Measurements from ENCODE around the gene SECTM1. TPM values are rescaled to one million over a fixed set of nuclear protein-coding genes. Genes with fewer than 3 reads are reported as not detected.

The SECTM1 gene
- polyA plus RNA-seq, 2 of the 4 experiments (the other 2 are of a cell fraction) = 0.22 to 2.0 TPM

GRCh38 chr17:82371333-82372248 is 38.0 kb upstream of the SECTM1 start, which contains the start of gene UTS2R:
TSS of gene UTS2R (plus strand) at chr17:82371765. CDS start at chr17:82374325, 2,560 bp downstream.
- ATAC-seq (no peak), DNase-seq (ENCODE audit: low read depth in 1 of 2, low spot score in 1 of 2) (no peak), FAIRE-seq (no peak)
- H3K4me1 ChIP-seq = peaks cover 8% of the 10 kb centered on the region; the same call in 1 of the 3 replicates
- H3K4me2 ChIP-seq = peak within 1 kb of the TSS; percentile 60
- 36% methylated on average over 47 of the region's 109 CpGs for WGBS (ENCODE audit: missing lambda C conversion rate)
- no peak for TF ChIP-seq RAD21 (conservative IDR thresholded peaks at IDR 0.05 in 1 of 2, IDR thresholded peaks at IDR 0.05 in 1 of 2)
- TF ChIP-seq ZC3H11A (IDR thresholded peaks at IDR 0.05) = no peak
- TF ChIP-seq, protein P1, sequence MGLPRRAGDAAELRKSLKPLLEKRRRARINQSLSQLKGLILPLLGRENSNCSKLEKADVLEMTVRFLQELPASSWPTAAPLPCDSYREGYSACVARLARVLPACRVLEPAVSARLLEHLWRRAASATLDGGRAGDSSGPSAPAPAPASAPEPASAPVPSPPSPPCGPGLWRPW (IDR thresholded peaks at IDR 0.05) = no peak
- TF ChIP-seq HEYL (CRISPR knock-in tag; IDR thresholded peaks at IDR 0.05) = no peak
- no peak for TF ChIP-seq JUN (IDR thresholded peaks at IDR 0.05)
- no peak for TF ChIP-seq USF2 (IDR thresholded peaks at IDR 0.05)
- TF ChIP-seq TFCP2L1 (CRISPR knock-in tag; IDR thresholded peaks at IDR 0.05) = no peak
- no peak for TF ChIP-seq POLR2AphosphoS2 (conservative IDR thresholded peaks at IDR 0.05; ENCODE audit: low read length)
- TF ChIP-seq, protein P2, sequence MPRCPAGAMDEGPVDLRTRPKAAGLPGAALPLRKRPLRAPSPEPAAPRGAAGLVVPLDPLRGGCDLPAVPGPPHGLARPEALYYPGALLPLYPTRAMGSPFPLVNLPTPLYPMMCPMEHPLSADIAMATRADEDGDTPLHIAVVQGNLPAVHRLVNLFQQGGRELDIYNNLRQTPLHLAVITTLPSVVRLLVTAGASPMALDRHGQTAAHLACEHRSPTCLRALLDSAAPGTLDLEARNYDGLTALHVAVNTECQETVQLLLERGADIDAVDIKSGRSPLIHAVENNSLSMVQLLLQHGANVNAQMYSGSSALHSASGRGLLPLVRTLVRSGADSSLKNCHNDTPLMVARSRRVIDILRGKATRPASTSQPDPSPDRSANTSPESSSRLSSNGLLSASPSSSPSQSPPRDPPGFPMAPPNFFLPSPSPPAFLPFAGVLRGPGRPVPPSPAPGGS (IDR thresholded peaks at IDR 0.05) = no peak
- H3K4me3 ChIP-seq = peak within 1 kb of the TSS; percentile 13; the same call in 2 of the 3 replicates
- no peaks in the 10 kb centered on the region for H3K9me3 ChIP-seq
- POLR2A ChIA-PET = no interaction called here
- no peak within 1 kb of the TSS for H3K27ac ChIP-seq
- CTCF ChIA-PET = interaction anchor here (1.0 to 5.4 kb wide), 4 partner anchors 10 to 42 kb away, joined by 3 to 45 read pairs (median 8); no protein-coding TSS in a partner anchor

- H3K27ac ChIP-seq = no peak overlapping the region
- H3K9me3 ChIP-seq = no peaks in the 10 kb centered on the region
- peak overlapping the region; percentile 60 for H3K4me2 ChIP-seq
- ChIA-PET CTCF (interaction anchor here (0.7 to 5.4 kb wide), 7 partner anchors 9 to 184 kb away, joined by 3 to 45 read pairs (median 5); no protein-coding TSS in a partner anchor), POLR2A (no interaction called here)
- peak overlapping the region; percentile 13; the same call in 1 of the 3 replicates for H3K4me3 ChIP-seq
- TF ChIP-seq E2F6 (IDR thresholded peaks at IDR 0.05; ENCODE audit: borderline replicate concordance, low read depth) (peak; percentile 89), GATA3 (IDR thresholded peaks at IDR 0.05; ENCODE audit: borderline replicate concordance) (no peak), FOXS1 (CRISPR knock-in tag; IDR thresholded peaks at IDR 0.05) (no peak)
- TF ChIP-seq, protein P3, sequence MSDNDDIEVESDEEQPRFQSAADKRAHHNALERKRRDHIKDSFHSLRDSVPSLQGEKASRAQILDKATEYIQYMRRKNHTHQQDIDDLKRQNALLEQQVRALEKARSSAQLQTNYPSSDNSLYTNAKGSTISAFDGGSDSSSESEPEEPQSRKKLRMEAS (IDR thresholded peaks at IDR 0.05) = peak; percentile 74
- ATAC-seq = no peak; a peak in 1 of 6 replicates
- no peak for DNase-seq (ENCODE audit: low read depth in 1 of 2, low spot score in 1 of 2)
- 53% methylated on average over 34 of the region's 38 CpGs for WGBS (ENCODE audit: missing lambda C conversion rate)
- peaks cover 8% of the 10 kb centered on the region; the same call in 1 of the 3 replicates for H3K4me1 ChIP-seq
- no peak for FAIRE-seq
Observed at GRCh38 chr17:82370471-82371332, 37.1 kb upstream of the SECTM1 start.

DNA sequence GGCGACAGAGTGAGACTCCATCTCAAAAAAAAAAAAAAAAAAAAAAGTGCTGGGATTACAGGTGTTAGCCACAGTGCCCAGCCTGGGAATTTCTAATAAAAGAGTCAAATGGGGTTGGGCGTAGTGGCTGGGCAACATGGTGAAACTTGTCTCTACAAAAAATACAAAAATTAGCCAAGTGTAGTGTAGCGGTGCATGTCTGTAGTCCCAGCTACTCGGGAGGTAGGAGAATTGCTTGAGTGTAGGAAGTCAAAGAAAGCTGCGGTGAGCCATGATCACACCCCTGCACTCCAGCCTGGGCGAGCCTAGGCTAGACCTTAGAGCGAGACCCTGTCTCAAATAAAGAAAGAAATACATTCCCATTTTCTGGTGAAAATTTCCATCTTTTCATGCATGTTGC is 35.6 kb upstream of the SECTM1 start:
- Histone ChIP-seq H3K4me1 (peaks cover 8% of the 10 kb centered on the region; the same call in 1 of the 3 replicates), H3K4me3 (no peak overlapping the region), H3K9me3 (no peaks in the 10 kb centered on the region), H3K4me2 (no peak overlapping the region), H3K27ac (no peak overlapping the region)
- FAIRE-seq = peak; percentile 23
- DNase-seq (ENCODE audit: low read depth in 1 of 2, low spot score in 1 of 2) = no peak
- 88% methylated on average over 7 of the region's 7 CpGs for WGBS (ENCODE audit: missing lambda C conversion rate)
- POLR2A ChIA-PET = no interaction called here
- CTCF ChIA-PET = interaction anchor here (0.9 to 5.4 kb wide), 4 partner anchors 11 to 18 kb away, joined by 3 to 45 read pairs (median 6); no protein-coding TSS in a partner anchor
- ATAC-seq = no peak
- TF ChIP-seq, protein P3 (IDR thresholded peaks at IDR 0.05) = no peak
- no peak for TF ChIP-seq ZSCAN20 (CRISPR knock-in tag; IDR thresholded peaks at IDR 0.05)
- TF ChIP-seq EHF (CRISPR knock-in tag; IDR thresholded peaks at IDR 0.05) = no peak
- TF ChIP-seq RCOR1 (IDR thresholded peaks at IDR 0.05; ENCODE audit: low read depth, low read length) = no peak
- no peak for TF ChIP-seq RFX5 (IDR thresholded peaks at IDR 0.05)
- TF ChIP-seq HOXB5 (CRISPR knock-in tag; IDR thresholded peaks at IDR 0.05) = no peak
- no peak for TF ChIP-seq RARB (CRISPR knock-in tag; IDR thresholded peaks at IDR 0.05)
- no peak for TF ChIP-seq ZFP36 (IDR thresholded peaks at IDR 0.05; ENCODE audit: borderline replicate concordance, partially characterized antibody)
- no peak for TF ChIP-seq POLR2A (IDR thresholded peaks at IDR 0.05; ENCODE audit: low read length)
- no peak for TF ChIP-seq TFCP2L1 (CRISPR knock-in tag; IDR thresholded peaks at IDR 0.05)
- TF ChIP-seq TP53 (CRISPR knock-in tag; IDR thresholded peaks at IDR 0.05) = no peak
- no peak for TF ChIP-seq HMGXB4 (CRISPR knock-in tag; IDR thresholded peaks at IDR 0.05; ENCODE audit: borderline replicate concordance)
- TF ChIP-seq SMC3 (IDR thresholded peaks at IDR 0.05) = no peak
- no peak for TF ChIP-seq EHMT2 (IDR thresholded peaks at IDR 0.05; ENCODE audit: low read depth)
- TF ChIP-seq MAZ (IDR thresholded peaks at IDR 0.05; ENCODE audit: borderline replicate concordance, low read depth, low read length) = no peak
